ENCODE measurements around the gene TIMM10B. TPM values are rescaled to one million over a fixed set of nuclear protein-coding genes. Genes with fewer than 3 reads are reported as not detected.
A peak's percentile ranks its signal among the peaks of the same experiment; 100 is the strongest.

The TIMM10B gene
- total RNA-seq, 1 donor from 2014 or later, result 37.5 TPM

DNA sequence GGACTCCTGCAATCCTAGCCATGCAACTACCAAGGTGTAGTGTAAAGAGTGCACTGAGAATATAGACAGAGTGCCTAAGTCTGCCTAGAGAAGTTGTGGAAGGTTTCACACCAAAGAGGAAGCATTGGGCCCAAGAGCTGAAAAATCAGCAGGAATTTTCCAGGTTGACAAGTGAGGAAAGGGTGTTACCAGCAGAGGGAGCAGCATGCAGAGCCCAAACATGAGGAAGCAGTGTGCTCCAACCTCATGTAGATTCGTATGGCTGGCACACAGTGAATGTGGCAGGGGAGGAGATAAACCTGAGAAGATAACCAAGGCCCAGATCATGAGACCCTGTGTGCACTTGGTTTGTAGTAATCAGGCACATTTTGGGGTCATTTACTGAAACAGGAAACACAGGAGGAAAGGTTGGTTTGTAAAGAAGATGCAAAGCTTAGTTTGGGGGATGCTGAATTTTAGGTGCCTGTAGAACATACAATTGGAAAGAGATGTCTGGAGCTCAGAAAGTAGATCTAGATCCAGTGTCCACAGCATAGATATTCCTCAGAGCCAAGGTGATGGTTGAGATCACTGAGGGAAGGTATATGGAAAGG lies 42.2 kb upstream of the TIMM10B start:
- DNase-seq (ENCODE audit: low spot score, unreplicated experiment), result peak; percentile 26
- Mint-ChIP-seq H3K27ac (no peak overlapping the region), H3K9me3 (ENCODE audit: low read depth) (no peaks in the 10 kb centered on the region), H3K4me1 (ENCODE audit: low read depth) (peaks cover 6% of the 10 kb centered on the region), H3K36me3 (ENCODE audit: insufficient read depth) (no peaks in the 10 kb centered on the region), H3K4me3 (ENCODE audit: low read depth) (no peak overlapping the region), H3K27me3 (peaks cover 7% of the 10 kb centered on the region)
- TF ChIP-seq, protein P1, sequence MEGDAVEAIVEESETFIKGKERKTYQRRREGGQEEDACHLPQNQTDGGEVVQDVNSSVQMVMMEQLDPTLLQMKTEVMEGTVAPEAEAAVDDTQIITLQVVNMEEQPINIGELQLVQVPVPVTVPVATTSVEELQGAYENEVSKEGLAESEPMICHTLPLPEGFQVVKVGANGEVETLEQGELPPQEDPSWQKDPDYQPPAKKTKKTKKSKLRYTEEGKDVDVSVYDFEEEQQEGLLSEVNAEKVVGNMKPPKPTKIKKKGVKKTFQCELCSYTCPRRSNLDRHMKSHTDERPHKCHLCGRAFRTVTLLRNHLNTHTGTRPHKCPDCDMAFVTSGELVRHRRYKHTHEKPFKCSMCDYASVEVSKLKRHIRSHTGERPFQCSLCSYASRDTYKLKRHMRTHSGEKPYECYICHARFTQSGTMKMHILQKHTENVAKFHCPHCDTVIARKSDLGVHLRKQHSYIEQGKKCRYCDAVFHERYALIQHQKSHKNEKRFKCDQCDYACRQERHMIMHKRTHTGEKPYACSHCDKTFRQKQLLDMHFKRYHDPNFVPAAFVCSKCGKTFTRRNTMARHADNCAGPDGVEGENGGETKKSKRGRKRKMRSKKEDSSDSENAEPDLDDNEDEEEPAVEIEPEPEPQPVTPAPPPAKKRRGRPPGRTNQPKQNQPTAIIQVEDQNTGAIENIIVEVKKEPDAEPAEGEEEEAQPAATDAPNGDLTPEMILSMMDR (IDR thresholded peaks at IDR 0.05; ENCODE audit: unreplicated experiment), result peak; percentile 74

DNA sequence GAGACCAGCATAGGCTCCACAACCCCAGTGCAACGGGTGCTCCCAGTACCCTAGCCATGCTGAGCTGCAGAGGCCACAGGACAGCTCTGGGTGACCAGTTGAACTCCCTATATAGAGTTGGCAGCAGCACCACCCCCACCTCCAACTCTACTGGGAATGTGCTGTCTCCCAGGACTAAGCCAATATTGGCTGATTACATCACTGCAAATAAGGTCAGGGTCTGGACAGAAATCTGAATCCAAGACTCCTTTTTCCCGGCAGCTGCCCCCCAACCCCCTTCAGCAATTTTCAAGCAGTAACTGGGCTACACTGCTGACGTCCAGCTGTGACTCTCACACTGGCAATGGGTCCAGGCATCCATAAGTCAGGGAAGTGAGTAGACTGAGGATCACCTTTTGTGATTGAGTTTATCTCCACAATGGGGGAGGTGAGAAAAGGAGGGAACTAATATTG lies 40.4 kb upstream of the TIMM10B start, which contains the start of gene HPX:
Gene HPX, minus strand, starts transcription at position 82 of the 453 bp plus-strand sequence. Its CDS starts 24 bp downstream, at position 58.
- H3K36me3 Mint-ChIP-seq (ENCODE audit: insufficient read depth), result no peaks in the 10 kb centered on the region
- peaks cover 8% of the 10 kb centered on the region for H3K4me1 Mint-ChIP-seq (ENCODE audit: low read depth)
- peaks cover 4% of the 10 kb centered on the region for H3K27me3 Mint-ChIP-seq
- no peak within 1 kb of the TSS for H3K4me3 Mint-ChIP-seq (ENCODE audit: low read depth)
- TF ChIP-seq, protein P1 (IDR thresholded peaks at IDR 0.05; ENCODE audit: unreplicated experiment), result no peak
- H3K27ac Mint-ChIP-seq, result no peak within 1 kb of the TSS
- no peaks in the 10 kb centered on the region for H3K9me3 Mint-ChIP-seq (ENCODE audit: low read depth)
- DNase-seq (ENCODE audit: low spot score, unreplicated experiment), result no peak

DNA sequence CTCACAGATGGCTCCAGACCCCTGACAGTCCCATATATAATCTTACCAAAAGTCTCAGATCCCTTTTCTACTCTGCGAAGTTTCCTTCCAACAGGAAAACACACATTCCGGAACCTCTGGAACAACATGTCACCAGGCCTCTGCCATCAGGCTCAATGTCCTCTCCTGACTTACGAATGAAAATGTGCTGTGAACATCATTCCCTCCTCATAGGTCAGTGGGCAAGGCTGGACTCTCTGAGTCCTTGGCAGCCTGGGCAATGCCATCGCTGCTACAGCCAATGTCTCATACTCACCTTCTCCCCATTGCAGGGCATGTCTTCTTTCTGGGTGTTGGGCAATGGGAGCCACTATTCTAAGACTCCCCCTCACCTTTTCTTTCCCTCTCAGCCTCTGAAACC lies 38.9 kb upstream of the TIMM10B start:
- Mint-ChIP-seq H3K9me3 (ENCODE audit: low read depth) (no peaks in the 10 kb centered on the region), H3K27me3 (peaks cover 5% of the 10 kb centered on the region), H3K36me3 (ENCODE audit: insufficient read depth) (no peaks in the 10 kb centered on the region), H3K27ac (no peak overlapping the region), H3K4me1 (ENCODE audit: low read depth) (peaks cover 10% of the 10 kb centered on the region), H3K4me3 (ENCODE audit: low read depth) (no peak overlapping the region)
- DNase-seq (ENCODE audit: low spot score, unreplicated experiment), result no peak
- TF ChIP-seq, protein P1 (IDR thresholded peaks at IDR 0.05; ENCODE audit: unreplicated experiment), result no peak

DNA sequence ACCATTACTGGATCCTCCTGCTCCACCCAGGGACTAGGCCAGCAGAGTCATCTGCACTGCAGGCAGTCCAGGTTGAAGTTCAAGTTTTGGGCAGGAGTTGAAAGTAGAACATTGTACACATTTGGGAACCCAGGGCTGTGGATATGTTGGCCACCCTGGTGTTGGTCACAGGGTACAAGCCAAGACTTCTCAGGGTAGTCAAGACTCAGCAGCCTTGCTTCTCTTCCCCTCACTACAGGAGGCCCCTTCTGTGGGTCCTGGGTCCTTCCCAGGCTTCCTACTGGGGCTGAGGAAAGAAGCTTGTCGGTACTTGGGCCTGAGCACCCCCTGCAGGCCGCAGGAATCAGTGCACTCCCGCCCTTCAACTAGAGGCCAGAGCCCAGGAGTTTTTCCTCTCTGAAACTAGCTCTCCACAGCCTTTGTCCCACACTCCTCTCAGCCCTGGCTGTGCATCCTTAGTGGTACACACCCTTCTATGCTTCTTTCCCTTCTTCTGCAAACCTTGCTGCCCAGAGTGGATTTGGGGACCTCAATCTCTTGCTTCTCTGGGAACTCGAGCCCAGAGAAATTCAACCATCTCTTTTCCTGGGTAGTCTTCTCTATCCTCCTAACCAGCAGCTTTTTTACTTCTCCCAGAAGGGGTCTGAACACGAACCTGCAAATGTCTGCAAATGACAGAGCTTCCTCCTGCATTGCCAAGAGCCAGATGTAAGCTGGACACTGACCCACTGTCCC lies 37.9 kb upstream of the TIMM10B start:
- TF ChIP-seq, protein P1 (IDR thresholded peaks at IDR 0.05; ENCODE audit: unreplicated experiment), result peak; percentile 74
- no peak for DNase-seq (ENCODE audit: low spot score, unreplicated experiment)
- Mint-ChIP-seq H3K27me3 (peaks cover 5% of the 10 kb centered on the region), H3K4me1 (ENCODE audit: low read depth) (peaks cover 10% of the 10 kb centered on the region), H3K9me3 (ENCODE audit: low read depth) (no peaks in the 10 kb centered on the region), H3K27ac (no peak overlapping the region), H3K36me3 (ENCODE audit: insufficient read depth) (no peaks in the 10 kb centered on the region), H3K4me3 (ENCODE audit: low read depth) (no peak overlapping the region)

DNA sequence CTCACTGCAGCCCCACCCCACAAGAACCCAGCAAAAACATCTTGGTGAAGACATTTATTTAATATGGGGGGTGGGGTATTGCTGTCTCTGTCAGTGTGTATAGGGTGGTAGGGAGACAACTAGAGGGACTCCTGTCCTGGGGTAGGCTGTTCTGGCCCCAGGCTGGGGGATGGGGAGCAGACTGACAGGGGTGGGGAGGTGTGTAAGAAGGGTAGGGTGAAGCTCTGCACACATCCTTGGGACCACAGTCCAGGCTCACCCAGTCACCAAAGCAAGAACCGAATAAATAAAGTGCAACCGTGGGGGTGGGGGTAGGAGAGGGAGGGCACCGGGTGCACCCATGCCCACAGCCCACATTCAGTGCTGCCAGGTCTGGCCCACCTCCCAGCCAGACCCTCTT lies 32.7 kb upstream of the TIMM10B start:
- DNase-seq (ENCODE audit: low spot score, unreplicated experiment), result no peak
- TF ChIP-seq, protein P1 (IDR thresholded peaks at IDR 0.05; ENCODE audit: unreplicated experiment), result no peak
- no peak overlapping the region for H3K4me3 Mint-ChIP-seq (ENCODE audit: low read depth)
- H3K27me3 Mint-ChIP-seq, result peaks cover 5% of the 10 kb centered on the region
- peaks cover 5% of the 10 kb centered on the region for H3K4me1 Mint-ChIP-seq (ENCODE audit: low read depth)
- no peaks in the 10 kb centered on the region for H3K36me3 Mint-ChIP-seq (ENCODE audit: insufficient read depth)
- H3K9me3 Mint-ChIP-seq (ENCODE audit: low read depth), result no peaks in the 10 kb centered on the region
- H3K27ac Mint-ChIP-seq, result no peak overlapping the region

Data from progenitor cell of endocrine pancreas (in vitro differentiated cells).